Measurements from ENCODE around the gene SSTR3. TPM values are rescaled to one million over a fixed set of nuclear protein-coding genes. Genes with fewer than 3 reads are reported as not detected.

SSTR3 gene
- total RNA-seq, 1 experiment from 2014 or later: 0.08 TPM

GRCh38 chr22:37211075-37211865 lies 1.0 kb downstream of the SSTR3 start:
- H3K4me3 ChIP-seq (ENCODE audit: low read depth in 2 of 2, low read length in 2 of 2): no peak overlapping the region
- H3K36me3 ChIP-seq (ENCODE audit: control insufficient read depth, insufficient read depth, low read length): no peaks in the 10 kb centered on the region
- no peaks in the 10 kb centered on the region for H3K27me3 ChIP-seq (ENCODE audit: control insufficient read depth, insufficient read depth, low read length)
- no peak overlapping the region for H3K27ac ChIP-seq (ENCODE audit: low read length)
- ATAC-seq: no peak
- no peaks in the 10 kb centered on the region for H3K9me3 ChIP-seq (ENCODE audit: control insufficient read depth, insufficient read depth, low read depth, low read length)
- no TSS peak for BruUV-seq (replicated peaks)
- in situ Hi-C loops (cut with HindIII; ENCODE audit: low pct_unique_long_range_greater_than_20kb, low sequenced_read_pairs): no loop called here
- no peaks in the 10 kb centered on the region for H3K4me1 ChIP-seq (ENCODE audit: control insufficient read depth, insufficient read depth, low read length)
- CTCF ChIA-PET: no interaction called here
- TF ChIP-seq CTCF (IDR thresholded peaks at IDR 0.05) (no peak), TCF7L2 (IDR thresholded peaks at IDR 0.05; ENCODE audit: low read depth, low read length) (no peak), POLR2AphosphoS5 (IDR thresholded peaks at IDR 0.05; ENCODE audit: low read depth, low read length) (no peak), REST (IDR thresholded peaks at IDR 0.05; ENCODE audit: insufficient read depth in 1 of 2, low read depth in 2 of 2, low read length in 1 of 2) (no peak), SIN3A (IDR thresholded peaks at IDR 0.05; ENCODE audit: borderline replicate concordance, insufficient read depth, low read depth, low read length) (no peak)
- POLR2A ChIA-PET: no interaction called here
- no peak for DNase-seq (ENCODE audit: low read depth, low spot score)
- intact Hi-C loops (cut with micrococcal nuclease; ENCODE audit: unreplicated experiment): no loop called here

GRCh38 chr22:37210041-37210803 lies 2.1 kb downstream of the SSTR3 start:
- BruUV-seq (replicated peaks): no TSS peak
- Histone ChIP-seq H3K9me3 (ENCODE audit: control insufficient read depth, insufficient read depth, low read depth, low read length) (no peaks in the 10 kb centered on the region), H3K27ac (ENCODE audit: low read length) (no peak overlapping the region), H3K4me1 (ENCODE audit: control insufficient read depth, insufficient read depth, low read length) (no peaks in the 10 kb centered on the region), H3K36me3 (ENCODE audit: control insufficient read depth, insufficient read depth, low read length) (no peaks in the 10 kb centered on the region), H3K4me3 (ENCODE audit: low read depth in 2 of 2, low read length in 2 of 2) (no peak overlapping the region), H3K27me3 (ENCODE audit: control insufficient read depth, insufficient read depth, low read length) (no peaks in the 10 kb centered on the region)
- no peak for TF ChIP-seq CTCF (IDR thresholded peaks at IDR 0.05)
- no peak for TF ChIP-seq REST (IDR thresholded peaks at IDR 0.05; ENCODE audit: insufficient read depth in 1 of 2, low read depth in 2 of 2, low read length in 1 of 2)
- no peak for TF ChIP-seq POLR2AphosphoS5 (IDR thresholded peaks at IDR 0.05; ENCODE audit: low read depth, low read length)
- TF ChIP-seq SIN3A (IDR thresholded peaks at IDR 0.05; ENCODE audit: borderline replicate concordance, insufficient read depth, low read depth, low read length): no peak
- TF ChIP-seq TCF7L2 (IDR thresholded peaks at IDR 0.05; ENCODE audit: low read depth, low read length): no peak
- ChIA-PET POLR2A (no interaction called here), CTCF (no interaction called here)
- DNase-seq (ENCODE audit: low read depth, low spot score) (no peak), ATAC-seq (no peak)
- intact Hi-C loops (cut with micrococcal nuclease; ENCODE audit: unreplicated experiment): no loop called here
- in situ Hi-C loops (cut with HindIII; ENCODE audit: low pct_unique_long_range_greater_than_20kb, low sequenced_read_pairs): no loop called here

Data from Panc1 (cell line).